ENCODE results near the gene IRF4.

The IRF4 gene

GRCh38 chr6:445571-446417, 54.2 kb downstream of the IRF4 start:
- no peak for FAIRE-seq

DNA sequence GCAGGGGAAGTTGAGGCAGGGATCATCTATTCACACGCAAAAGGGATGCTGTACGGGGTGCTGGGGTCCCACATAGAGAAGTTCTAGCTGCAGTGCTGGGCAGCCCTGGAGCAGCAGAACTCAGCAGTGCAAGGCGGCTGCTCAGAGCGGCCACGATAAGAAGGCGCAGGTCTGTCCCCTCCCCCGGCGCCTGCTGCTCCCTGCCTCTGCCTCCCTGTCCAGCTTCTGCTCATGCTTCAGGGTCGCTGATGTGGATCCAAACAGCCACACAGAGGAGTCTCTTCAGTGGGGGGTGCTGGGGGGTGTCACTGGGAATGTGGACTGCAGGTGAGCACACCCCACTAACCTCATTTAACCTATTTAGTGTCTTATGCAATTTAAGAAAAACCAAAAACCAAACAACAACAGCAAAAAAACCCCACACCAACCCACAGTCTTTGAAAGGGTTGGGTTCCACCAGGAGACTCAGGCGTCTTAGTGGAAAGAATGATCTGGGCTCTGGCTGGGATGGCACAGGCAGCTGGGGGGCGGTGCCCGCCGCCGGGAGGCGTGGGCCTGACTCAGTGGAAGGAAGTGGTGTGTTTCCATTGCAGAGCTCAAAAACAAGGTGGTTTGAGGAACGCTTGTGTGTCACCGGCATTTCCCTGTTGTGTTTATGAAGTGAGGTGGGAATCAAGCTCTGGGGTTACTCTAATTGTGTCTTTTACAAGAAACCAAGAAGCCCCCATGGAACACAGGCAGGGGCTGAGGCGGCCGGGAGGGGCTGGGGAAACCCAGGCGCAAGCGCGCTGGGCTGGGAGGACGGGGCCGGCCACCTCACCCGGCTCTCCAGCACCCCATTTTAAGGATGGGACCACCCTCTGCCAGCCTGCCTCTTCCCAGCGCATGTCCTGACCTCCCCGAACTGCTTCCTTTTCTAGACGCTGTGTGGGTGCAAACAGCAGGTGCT, 55.1 kb downstream of the IRF4 start:
- no peak for FAIRE-seq

GRCh38 chr6:447381-448165, 56.0 kb downstream of the IRF4 start:
- FAIRE-seq = no peak

- FAIRE-seq = no peak
These were observed 56.9 kb downstream of the IRF4 start for GRCh38 chr6:448296-449056.

DNA sequence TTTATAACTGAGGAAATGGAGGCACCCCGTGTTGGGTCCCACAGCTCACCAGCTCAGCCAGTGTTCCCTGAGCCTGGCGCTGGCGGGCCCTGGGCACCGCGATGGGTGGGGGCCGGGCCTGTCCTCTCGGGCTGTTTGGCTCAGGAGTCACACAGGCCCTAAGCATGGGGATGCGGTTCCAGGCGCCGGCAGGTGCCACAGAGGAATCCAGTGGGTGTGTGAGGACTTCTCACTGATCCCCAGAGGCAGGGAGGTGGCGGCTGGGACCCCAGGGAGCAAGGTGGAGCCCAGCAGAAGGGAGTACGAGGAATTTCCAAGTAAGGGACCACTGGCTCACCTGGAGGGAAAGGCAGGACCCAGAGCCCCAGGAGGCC, 57.5 kb downstream of the IRF4 start:
- no peak for FAIRE-seq

- no peak for FAIRE-seq
These were observed 58.2 kb downstream of the IRF4 start for GRCh38 chr6:449486-450419.

GRCh38 chr6:451336-451735, 59.8 kb downstream of the IRF4 start:
- FAIRE-seq = no peak

GRCh38 chr6:451847-452246, 60.3 kb downstream of the IRF4 start:
- FAIRE-seq = no peak

DNA sequence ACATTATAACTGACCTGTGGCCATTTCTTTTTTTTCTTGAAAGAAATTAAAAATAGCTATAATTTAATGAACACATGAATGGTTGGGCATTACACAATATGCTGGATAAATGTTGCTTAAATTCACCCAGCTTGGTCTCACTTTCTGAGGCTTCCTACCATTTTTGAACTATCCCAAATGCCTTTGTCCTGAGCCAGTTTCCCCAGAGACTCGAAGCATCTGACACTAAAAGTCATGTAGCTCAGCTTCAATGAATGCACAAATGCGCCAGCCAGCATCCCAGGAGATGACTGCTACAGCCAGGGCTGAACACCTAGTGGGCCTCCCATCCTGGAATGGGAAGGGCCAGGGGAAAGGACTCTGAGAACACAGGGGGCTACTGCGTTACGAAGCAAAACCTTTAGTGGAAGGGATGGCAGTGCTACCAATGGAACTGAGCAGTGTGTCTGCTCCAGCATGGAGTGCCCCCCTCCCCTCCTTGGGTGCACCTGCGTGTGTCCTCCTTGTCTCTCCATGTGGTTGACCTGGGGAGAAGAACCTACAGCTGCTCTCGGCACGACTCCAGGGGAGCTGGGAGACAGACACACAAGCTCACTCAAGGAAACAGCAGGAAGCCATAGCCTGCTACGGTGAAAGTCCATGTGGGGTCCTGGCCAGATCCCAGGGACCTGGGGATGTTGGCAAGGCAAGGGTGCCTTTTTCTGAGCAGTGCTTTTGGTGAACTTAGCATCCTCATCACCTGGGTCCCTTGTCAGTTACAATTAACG, 60.9 kb downstream of the IRF4 start:
- FAIRE-seq = no peak

DNA sequence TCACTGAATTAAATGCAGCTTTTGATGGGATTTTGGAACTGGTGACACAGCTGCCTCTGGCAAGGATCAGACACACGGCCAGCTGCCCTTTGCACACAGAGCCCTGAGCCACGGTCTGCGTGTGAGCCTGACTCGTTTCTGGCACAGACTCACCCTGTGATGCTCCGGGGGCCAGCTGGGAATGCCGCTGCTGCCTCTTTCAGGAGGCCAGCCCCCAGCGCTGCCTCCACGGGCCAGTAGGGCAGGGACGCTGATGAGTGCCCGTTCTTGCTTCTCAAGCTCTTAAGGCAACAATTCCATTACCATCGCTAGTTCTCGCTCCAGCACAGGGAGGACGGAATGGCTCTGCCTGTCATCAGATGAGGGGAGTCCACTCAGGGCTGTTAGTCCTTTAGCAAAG, 61.6 kb downstream of the IRF4 start:
- no peak for FAIRE-seq

- no peak for FAIRE-seq
These were observed 62.8 kb downstream of the IRF4 start for GRCh38 chr6:454148-454991.

DNA sequence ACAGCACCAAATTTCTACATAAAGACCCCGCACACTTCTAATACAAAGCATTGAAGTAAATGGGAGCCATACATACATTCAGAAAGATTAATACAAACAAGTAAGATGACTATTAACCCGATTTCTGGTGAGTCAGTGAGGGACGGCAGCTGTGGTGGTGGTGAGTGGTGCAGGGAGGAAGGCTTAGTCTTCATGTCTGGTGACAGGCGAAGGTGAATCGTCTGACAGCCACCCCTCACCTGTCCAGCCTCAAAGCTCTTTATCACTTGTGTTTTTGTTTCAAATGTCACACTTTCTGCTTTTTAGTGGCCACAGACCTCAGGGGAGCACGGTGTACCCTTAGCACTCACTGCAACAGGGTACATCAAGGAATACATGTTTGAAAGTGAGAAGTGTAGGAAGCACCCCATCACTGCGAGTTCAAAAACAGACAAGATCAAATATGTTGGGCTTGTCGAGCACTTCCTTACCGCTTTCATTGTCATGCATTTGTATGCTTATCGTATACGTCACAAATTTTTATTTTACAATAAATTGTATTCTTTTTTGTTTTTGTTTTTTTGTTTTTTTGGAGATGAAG, 63.5 kb downstream of the IRF4 start:
- FAIRE-seq = no peak

GRCh38 chr6:455835-456234, 64.3 kb downstream of the IRF4 start:
- FAIRE-seq = no peak

- no peak for FAIRE-seq
These were observed 64.9 kb downstream of the IRF4 start for GRCh38 chr6:456358-456867.

DNA sequence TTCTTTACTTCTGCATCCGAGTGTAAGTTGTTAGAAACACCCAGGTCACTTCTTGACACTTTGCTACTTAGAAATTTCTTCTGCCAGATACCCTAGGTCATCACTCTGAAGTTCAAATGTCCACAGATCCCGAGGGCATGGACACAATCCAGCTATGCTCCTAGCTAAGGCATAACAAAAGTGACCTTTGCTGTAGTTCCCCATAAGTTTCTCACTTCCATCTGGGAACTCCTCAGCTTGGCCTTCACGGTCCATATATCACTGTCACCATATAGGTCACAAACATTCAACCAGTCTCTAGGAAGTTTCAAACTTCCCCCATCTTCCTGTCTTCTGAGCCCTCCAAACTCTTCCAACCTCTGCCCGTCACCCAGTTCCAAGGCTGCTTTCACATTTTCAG, 65.3 kb downstream of the IRF4 start:
- FAIRE-seq = no peak
